T-helper 2 cell treated with Interferon-gamma antibody and Interleukin-4, amounts not matched to agents 5 μg/mL and 100 μg/mL, for 36 hours (primary cell): Measurements from ENCODE around the gene CGN.

Experiments used
- DNase-seq: peaks from one replicate; pipeline ENCODE4 v3.0.0; 2021; ENCODE audit warnings: low spot score
- H3K27ac Mint-ChIP-seq: one replicate; pipeline ENCODE4 v1.8.0; 2021; ENCODE audit warnings: mild to moderate bottlenecking, mixed read lengths
- H3K27me3 Mint-ChIP-seq: one replicate; pipeline ENCODE4 v1.8.0; 2021; ENCODE audit warnings: low read depth, mixed read lengths
- H3K36me3 Mint-ChIP-seq: one replicate; pipeline ENCODE4 v1.8.0; 2021; ENCODE audit warnings: low read depth, mixed read lengths
- H3K4me1 Mint-ChIP-seq: one replicate; pipeline ENCODE4 v1.8.0; 2021; ENCODE audit warnings: low read depth, mixed read lengths
- H3K4me3 Mint-ChIP-seq: one replicate; pipeline ENCODE4 v1.8.0; 2022; ENCODE audit warnings: mild to moderate bottlenecking, moderate library complexity, mixed read lengths
- H3K9me3 Mint-ChIP-seq: one replicate; pipeline ENCODE4 v1.8.0; 2021; ENCODE audit warnings: mixed read lengths

The CGN gene

GRCh38 chr1:151510957-151511635 lies at the start of gene CGN:
CGN (plus strand) TSS chr1:151511387; CDS start chr1:151518520, 7,133 bp downstream.
- Mint-ChIP-seq H3K4me1 (peaks cover 13% of the 10 kb centered on the region), H3K4me3 (peak within 1 kb of the TSS; percentile 89), H3K27me3 (peaks cover 29% of the 10 kb centered on the region), H3K27ac (peak within 1 kb of the TSS; percentile 6), H3K9me3 (no peaks in the 10 kb centered on the region), H3K36me3 (no peaks in the 10 kb centered on the region)
- DNase-seq: peak; percentile 84

- Mint-ChIP-seq H3K9me3 (no peaks in the 10 kb centered on the region), H3K27ac (no peak overlapping the region), H3K4me3 (no peak overlapping the region), H3K4me1 (peaks cover 14% of the 10 kb centered on the region), H3K36me3 (peaks cover 4% of the 10 kb centered on the region), H3K27me3 (peaks cover 36% of the 10 kb centered on the region)
- DNase-seq: no peak
Measured at GRCh38 chr1:151461694-151462093, 49.5 kb upstream of the CGN start.

- Mint-ChIP-seq H3K4me1 (peaks cover 2% of the 10 kb centered on the region), H3K27me3 (peaks cover 47% of the 10 kb centered on the region), H3K27ac (no peak overlapping the region), H3K36me3 (no peaks in the 10 kb centered on the region), H3K9me3 (no peaks in the 10 kb centered on the region), H3K4me3 (no peak overlapping the region)
- DNase-seq: no peak
Measured at GRCh38 chr1:151465026-151465425, 46.2 kb upstream of the CGN start.

- H3K27me3 Mint-ChIP-seq: peaks cover 8% of the 10 kb centered on the region
- H3K4me1 Mint-ChIP-seq: peaks cover 17% of the 10 kb centered on the region
- H3K27ac Mint-ChIP-seq: peak overlapping the region; percentile 75
- no peaks in the 10 kb centered on the region for H3K9me3 Mint-ChIP-seq
- no peak for DNase-seq
- peak overlapping the region; percentile 67 for H3K4me3 Mint-ChIP-seq
- H3K36me3 Mint-ChIP-seq: no peaks in the 10 kb centered on the region
Measured at GRCh38 chr1:151472856-151473731, 38.1 kb upstream of the CGN start.

GRCh38 chr1:151474745-151475144 lies 36.4 kb upstream of the CGN start:
- H3K9me3 Mint-ChIP-seq: no peaks in the 10 kb centered on the region
- H3K27me3 Mint-ChIP-seq: peaks cover 8% of the 10 kb centered on the region
- no peak for DNase-seq
- no peak overlapping the region for H3K4me3 Mint-ChIP-seq
- H3K36me3 Mint-ChIP-seq: no peaks in the 10 kb centered on the region
- H3K27ac Mint-ChIP-seq: no peak overlapping the region
- peaks cover 17% of the 10 kb centered on the region for H3K4me1 Mint-ChIP-seq

- DNase-seq: peak; percentile 27
- H3K27me3 Mint-ChIP-seq: peaks cover 8% of the 10 kb centered on the region
- no peaks in the 10 kb centered on the region for H3K9me3 Mint-ChIP-seq
- H3K27ac Mint-ChIP-seq: no peak overlapping the region
- no peaks in the 10 kb centered on the region for H3K36me3 Mint-ChIP-seq
- no peak overlapping the region for H3K4me3 Mint-ChIP-seq
- peaks cover 17% of the 10 kb centered on the region for H3K4me1 Mint-ChIP-seq
Measured at GRCh38 chr1:151475175-151475574, 36.0 kb upstream of the CGN start.

GRCh38 chr1:151476083-151476482 lies 35.1 kb upstream of the CGN start:
- Mint-ChIP-seq H3K27me3 (peaks cover 8% of the 10 kb centered on the region), H3K27ac (no peak overlapping the region), H3K9me3 (peaks cover 4% of the 10 kb centered on the region), H3K36me3 (no peaks in the 10 kb centered on the region), H3K4me3 (no peak overlapping the region), H3K4me1 (peaks cover 17% of the 10 kb centered on the region)
- DNase-seq: no peak

GRCh38 chr1:151477066-151477465 lies 34.1 kb upstream of the CGN start:
- Mint-ChIP-seq H3K27ac (no peak overlapping the region), H3K9me3 (peaks cover 9% of the 10 kb centered on the region), H3K36me3 (no peaks in the 10 kb centered on the region), H3K4me3 (no peak overlapping the region), H3K27me3 (peaks cover 8% of the 10 kb centered on the region), H3K4me1 (peaks cover 17% of the 10 kb centered on the region)
- DNase-seq: no peak

GRCh38 chr1:151478140-151478812 lies 32.9 kb upstream of the CGN start:
- Mint-ChIP-seq H3K36me3 (no peaks in the 10 kb centered on the region), H3K27me3 (peaks cover 8% of the 10 kb centered on the region), H3K9me3 (peaks cover 10% of the 10 kb centered on the region), H3K27ac (no peak overlapping the region), H3K4me3 (no peak overlapping the region), H3K4me1 (peaks cover 12% of the 10 kb centered on the region)
- DNase-seq: no peak

GRCh38 chr1:151478923-151479322 lies 32.3 kb upstream of the CGN start:
- Mint-ChIP-seq H3K27ac (no peak overlapping the region), H3K9me3 (peaks cover 10% of the 10 kb centered on the region), H3K36me3 (no peaks in the 10 kb centered on the region), H3K4me3 (no peak overlapping the region), H3K27me3 (peaks cover 8% of the 10 kb centered on the region), H3K4me1 (peaks cover 10% of the 10 kb centered on the region)
- no peak for DNase-seq

- Mint-ChIP-seq H3K4me1 (peaks cover 8% of the 10 kb centered on the region), H3K9me3 (peaks cover 10% of the 10 kb centered on the region), H3K4me3 (no peak overlapping the region), H3K27ac (no peak overlapping the region), H3K27me3 (peaks cover 8% of the 10 kb centered on the region), H3K36me3 (no peaks in the 10 kb centered on the region)
- no peak for DNase-seq
Measured at GRCh38 chr1:151479462-151479861, 31.7 kb upstream of the CGN start.

- no peak for DNase-seq
- peaks cover 10% of the 10 kb centered on the region for H3K9me3 Mint-ChIP-seq
- no peaks in the 10 kb centered on the region for H3K36me3 Mint-ChIP-seq
- H3K4me1 Mint-ChIP-seq: no peaks in the 10 kb centered on the region
- no peak overlapping the region for H3K27ac Mint-ChIP-seq
- H3K27me3 Mint-ChIP-seq: peaks cover 8% of the 10 kb centered on the region
- H3K4me3 Mint-ChIP-seq: no peak overlapping the region
Measured at GRCh38 chr1:151482017-151482416, 29.2 kb upstream of the CGN start.

- no peak for DNase-seq
- H3K9me3 Mint-ChIP-seq: peaks cover 6% of the 10 kb centered on the region
- H3K36me3 Mint-ChIP-seq: no peaks in the 10 kb centered on the region
- no peaks in the 10 kb centered on the region for H3K4me1 Mint-ChIP-seq
- H3K4me3 Mint-ChIP-seq: no peak overlapping the region
- no peak overlapping the region for H3K27ac Mint-ChIP-seq
- peaks cover 5% of the 10 kb centered on the region for H3K27me3 Mint-ChIP-seq
Measured at GRCh38 chr1:151485685-151486255, 25.4 kb upstream of the CGN start.

GRCh38 chr1:151486557-151486956 lies 24.6 kb upstream of the CGN start:
- Mint-ChIP-seq H3K4me1 (no peaks in the 10 kb centered on the region), H3K36me3 (no peaks in the 10 kb centered on the region), H3K27ac (no peak overlapping the region), H3K4me3 (no peak overlapping the region), H3K27me3 (peaks cover 5% of the 10 kb centered on the region), H3K9me3 (peaks cover 6% of the 10 kb centered on the region)
- DNase-seq: no peak
